Stimulated activated CD8-positive, alpha-beta memory T cell treated with anti-CD3 and anti-CD28 coated beads, Interleukin-4, amount 100 ng/mL, for 1 hour (primary cell): ENCODE data around the gene RFTN2.
"Not testable (repeated sequence)": the region's sequence is repeated elsewhere in the genome, so short reads cannot be mapped to it uniquely, and the experiment has no call there.

Experiments
- DNase-seq, 2 donors: peaks; one replicate each; pipeline ENCODE4 v3.0.0-alpha.2; 2020; ENCODE audit warnings: low read depth in 2 of 2, low spot score in 1 of 2

The RFTN2 gene

GRCh38 chr2:197604117-197604860 is 71.1 kb downstream of the RFTN2 start:
- no peak for DNase-seq

- DNase-seq, result no peak
Measured at GRCh38 chr2:197601726-197602125, 73.7 kb downstream of the RFTN2 start.

GRCh38 chr2:197600306-197600705 is 75.1 kb downstream of the RFTN2 start:
- DNase-seq, result no peak

- no peak for DNase-seq
Measured at GRCh38 chr2:197599285-197599965, 76.0 kb downstream of the RFTN2 start.

- no peak for DNase-seq
Measured at GRCh38 chr2:197598450-197598849, 76.9 kb downstream of the RFTN2 start.

GRCh38 chr2:197597166-197597565 is 78.2 kb downstream of the RFTN2 start:
- no peak for DNase-seq

- no peak for DNase-seq
Measured at GRCh38 chr2:197596766-197597165, 78.6 kb downstream of the RFTN2 start.

- DNase-seq, result no peak
Measured at GRCh38 chr2:197591339-197592072, 83.9 kb downstream of the RFTN2 start.

GRCh38 chr2:197587255-197587654 is 88.1 kb downstream of the RFTN2 start:
- DNase-seq, result not testable (repeated sequence)

GRCh38 chr2:197580166-197580565 is 95.2 kb downstream of the RFTN2 start:
- DNase-seq, result not testable (repeated sequence)

- not testable (repeated sequence) for DNase-seq
Measured at GRCh38 chr2:197578294-197578693, 97.1 kb downstream of the RFTN2 start.

GRCh38 chr2:197577446-197577845 is 97.9 kb downstream of the RFTN2 start:
- no peak for DNase-seq

GRCh38 chr2:197576631-197577030 is 98.8 kb downstream of the RFTN2 start:
- DNase-seq, result no peak

- no peak for DNase-seq
Measured at GRCh38 chr2:197575987-197576386, 99.4 kb downstream of the RFTN2 start.

- DNase-seq, result no peak
Measured at GRCh38 chr2:197573608-197574007, 101.8 kb downstream of the RFTN2 start.

GRCh38 chr2:197571627-197572271 is 103.6 kb downstream of the RFTN2 start:
- no peak for DNase-seq

GRCh38 chr2:197560146-197560665 is 115.2 kb downstream of the RFTN2 start:
- no peak for DNase-seq

- DNase-seq, result no peak
Measured at GRCh38 chr2:197559681-197560080, 115.7 kb downstream of the RFTN2 start.

GRCh38 chr2:197558393-197558792 is 117.0 kb downstream of the RFTN2 start:
- no peak for DNase-seq

- no peak for DNase-seq
Measured at GRCh38 chr2:197556456-197556855, 118.9 kb downstream of the RFTN2 start.

GRCh38 chr2:197555467-197555866 is 119.9 kb downstream of the RFTN2 start:
- no peak for DNase-seq
